CD14-positive monocyte (primary cell): ENCODE measurements around the gene SALL1. TPM values are rescaled to one million over a fixed set of nuclear protein-coding genes. Genes with fewer than 3 reads are reported as not detected.

Experiments used
- DNase-seq, 3 donors: peaks; one replicate each; pipeline ENCODE4 v3.0.0-alpha.2; 2011 to 2022
- H2AFZ ChIP-seq: 2 replicates; pipeline ENCODE4 v1.6.0; 2012; ENCODE audit warnings: mild to moderate bottlenecking, low read depth, low read length, inconsistent platforms; ENCODE audit not compliant: insufficient read depth, poor library complexity, severe bottlenecking
- H3K27ac ChIP-seq, 2 donors: 1 replicate in 1 of 2; 2 replicates in 1 of 2; pipeline ENCODE4 v1.5.1; 2012 to 2013; ENCODE audit warnings: low read length in 2 of 2, control low read depth in 1 of 2, inconsistent platforms in 1 of 2, low read depth in 1 of 2, mild to moderate bottlenecking in 1 of 2
- H3K27me3 ChIP-seq, 2 donors: one replicate each; pipeline versions ENCODE4 v1.6.0 to v1.6.1; 2011 to 2013; ENCODE audit warnings: low read length in 2 of 2; ENCODE audit not compliant: control insufficient read depth in 2 of 2, insufficient read depth in 2 of 2
- H3K36me3 ChIP-seq, 2 donors: replicated peaks in 1 of 2; 1 replicate in 1 of 2; 2 replicates in 1 of 2; pipeline versions ENCODE4 v1.5.1 to v1.6.1; 2012 to 2013; ENCODE audit warnings: low read length in 2 of 2, control low read depth in 1 of 2, inconsistent platforms in 1 of 2, mild to moderate bottlenecking in 1 of 2; ENCODE audit not compliant: insufficient read depth in 2 of 2, control insufficient read depth in 1 of 2
- H3K4me1 ChIP-seq, 2 donors: 1 replicate in 1 of 2; 2 replicates in 1 of 2; pipeline versions ENCODE4 v1.5.1 to v1.6.1; 2012 to 2013; ENCODE audit warnings: low read length in 2 of 2, control low read depth in 1 of 2, inconsistent platforms in 1 of 2, mild to moderate bottlenecking in 1 of 2, moderate library complexity in 1 of 2; ENCODE audit not compliant: insufficient read depth in 2 of 2, control insufficient read depth in 1 of 2
- H3K4me2 ChIP-seq: replicated peaks from 2 replicates; pipeline ENCODE3; 2012; ENCODE audit warnings: low read length, moderate library complexity, mild to moderate bottlenecking; ENCODE audit not compliant: poor library complexity, severe bottlenecking; ENCODE audit errors: extremely low read depth
- H3K4me3 ChIP-seq, 3 experiments: fragments of 200-600 bp in 1 of 3; sonication (generic) in 1 of 3; replicated peaks in 1 of 3; 1 replicate in 2 of 3; 2 replicates in 1 of 3; pipeline ENCODE4 v1.5.1; 2011 to 2013; ENCODE audit warnings: low read length in 3 of 3, mild to moderate bottlenecking in 3 of 3, control low read depth in 2 of 3, low read depth in 2 of 3, inconsistent platforms in 1 of 3, moderate library complexity in 1 of 3
- H3K79me2 ChIP-seq: 2 replicates; pipeline ENCODE4 v1.6.0; 2012; ENCODE audit warnings: mild to moderate bottlenecking, control low read depth, inconsistent platforms, low read length, moderate library complexity; ENCODE audit not compliant: insufficient read depth
- H3K9ac ChIP-seq: 2 replicates; pipeline ENCODE4 v1.6.0; 2017; ENCODE audit warnings: low read length, mild to moderate bottlenecking; ENCODE audit not compliant: insufficient read depth, poor library complexity, severe bottlenecking
- H3K9me3 ChIP-seq, 2 donors: replicated peaks in 1 of 2; 1 replicate in 1 of 2; 2 replicates in 1 of 2; pipeline versions ENCODE4 v1.5.1 to v1.6.1; 2012 to 2013; ENCODE audit warnings: low read length in 2 of 2, control low read depth in 1 of 2; ENCODE audit not compliant: control insufficient read depth in 1 of 2, insufficient read depth in 1 of 2
- H4K20me1 ChIP-seq: 2 replicates; pipeline ENCODE4 v1.6.0; 2012; ENCODE audit warnings: mild to moderate bottlenecking, low read length, control low read depth, moderate library complexity; ENCODE audit not compliant: insufficient read depth
- H3K27ac Mint-ChIP-seq, 7 donors: one replicate each; pipeline ENCODE4 v1.8.0; 2020; ENCODE audit warnings: mild to moderate bottlenecking in 7 of 7, mixed read lengths in 7 of 7, moderate library complexity in 6 of 7, inconsistent platforms in 2 of 7
- H3K27me3 Mint-ChIP-seq, 3 donors: one replicate each; pipeline ENCODE4 v1.8.0; 2021 to 2022; ENCODE audit warnings: low read depth in 3 of 3, mild to moderate bottlenecking in 3 of 3, mixed read lengths in 3 of 3, moderate library complexity in 3 of 3, inconsistent platforms in 1 of 3
- H3K36me3 Mint-ChIP-seq, 2 donors: one replicate each; pipeline ENCODE4 v1.8.0; 2020; ENCODE audit warnings: mixed read lengths in 2 of 2, inconsistent platforms in 1 of 2, mild to moderate bottlenecking in 1 of 2
- H3K4me1 Mint-ChIP-seq: one replicate; pipeline ENCODE4 v1.8.0; 2020; ENCODE audit warnings: mild to moderate bottlenecking, mixed read lengths
- H3K4me3 Mint-ChIP-seq, 2 donors: one replicate each; pipeline ENCODE4 v1.8.0; 2020; ENCODE audit warnings: mild to moderate bottlenecking in 2 of 2, mixed read lengths in 2 of 2, moderate library complexity in 1 of 2
- H3K9me3 Mint-ChIP-seq, 7 donors: one replicate each; pipeline ENCODE4 v1.8.0; 2020 to 2022; ENCODE audit warnings: mixed read lengths in 7 of 7, mild to moderate bottlenecking in 6 of 7, moderate library complexity in 6 of 7, inconsistent platforms in 2 of 7
- CTCF ChIP-seq: fragments of 200-600 bp; IDR thresholded peaks from one replicate; pipeline ENCODE4 v1.8.0; 2022; ENCODE audit warnings: antibody characterized with exemption, mild to moderate bottlenecking
- WGBS: methylation state at CpG from one replicate; pipeline ENCODE4 v1.1.5; 2013; ENCODE audit warnings: missing lambda C conversion rate; ENCODE audit not compliant: insufficient coverage; 5-methylcytosine and 5-hydroxymethylcytosine counted together
- intact Hi-C, 2 donors: fragments of 100-400 bp; cut with micrococcal nuclease; formaldehyde crosslinking; loops; one replicate each; pipeline versions ENCODE4 v1.15.0 to v1.15.1; 2023
- polyA plus RNA-seq, 3 donors: library from polyadenylated mRNA; depleted of rRNA in 1 of 3; unstranded in 2 of 3; stranded (reverse) in 1 of 3; fragments of 300-500 nt in 2 of 3; fragments of >200 nt in 1 of 3; fragmentation: Illumina TruSeq in 2 of 3; gene quantifications; 1 replicate in 2 of 3; 2 replicates in 1 of 3; pipeline ENCODE4 v1.2.3, GENCODE V29; 2012 to 2021

The SALL1 gene
- polyA plus RNA-seq, 3 donors, result not detected

GRCh38 chr16:51184702-51185433 lies 33.8 kb upstream of the SALL1 start:
- DNase-seq, result no peak
- Histone ChIP-seq H3K4me3 (no peak overlapping the region), H3K36me3 (no peaks in the 10 kb centered on the region), H3K27me3 (no peaks in the 10 kb centered on the region), H2AFZ (no peak overlapping the region), H4K20me1 (no peaks in the 10 kb centered on the region), H3K4me2 (no peak overlapping the region), H3K9ac (no peak overlapping the region), H3K79me2 (no peaks in the 10 kb centered on the region), H3K9me3 (no peaks in the 10 kb centered on the region), H3K4me1 (no peaks in the 10 kb centered on the region), H3K27ac (no peak overlapping the region)
- H3K9me3 Mint-ChIP-seq, result peaks cover 0 to 2% (median 0%) of the 10 kb centered on the region in 7 donors
- intact Hi-C loops, result no loop called here
- no peaks in the 10 kb centered on the region for H3K36me3 Mint-ChIP-seq
- no peak overlapping the region for H3K4me3 Mint-ChIP-seq
- H3K27me3 Mint-ChIP-seq, result peaks cover under 1 to 15% (median 11%) of the 10 kb centered on the region in 3 donors
- no peak for TF ChIP-seq CTCF
- H3K27ac Mint-ChIP-seq, result no peak overlapping the region
- WGBS, result 3% methylated on average over 5 of the region's 8 CpGs
- H3K4me1 Mint-ChIP-seq, result no peaks in the 10 kb centered on the region

GRCh38 chr16:51181503-51181811 lies 30.4 kb upstream of the SALL1 start:
- Mint-ChIP-seq H3K27ac (no peak overlapping the region), H3K9me3 (peaks cover 0 to 2% (median 0%) of the 10 kb centered on the region in 7 donors), H3K27me3 (peaks cover 1 to 15% (median 11%) of the 10 kb centered on the region in 3 donors), H3K4me3 (no peak overlapping the region), H3K36me3 (no peaks in the 10 kb centered on the region), H3K4me1 (no peaks in the 10 kb centered on the region)
- H4K20me1 ChIP-seq, result no peaks in the 10 kb centered on the region
- 17% methylated on average over 1 of the region's 4 CpGs for WGBS
- no peaks in the 10 kb centered on the region for H3K79me2 ChIP-seq
- no peak overlapping the region for H3K9ac ChIP-seq
- no peaks in the 10 kb centered on the region for H3K36me3 ChIP-seq
- no peaks in the 10 kb centered on the region for H3K27me3 ChIP-seq
- no peak overlapping the region for H3K4me3 ChIP-seq
- no peak overlapping the region for H3K27ac ChIP-seq
- H2AFZ ChIP-seq, result no peak overlapping the region
- no peaks in the 10 kb centered on the region for H3K4me1 ChIP-seq
- no peak for TF ChIP-seq CTCF
- H3K4me2 ChIP-seq, result no peak overlapping the region
- H3K9me3 ChIP-seq, result no peaks in the 10 kb centered on the region
- intact Hi-C loops, result no loop called here
- no peak for DNase-seq
